ENCODE results near the gene PTP4A1. TPM values are rescaled to one million over a fixed set of nuclear protein-coding genes. Genes with fewer than 3 reads are reported as not detected.

PTP4A1 gene
- total and polyA plus RNA-seq, 2 experiments from 2014 or later: 24.9 to 133 TPM

- peaks cover 5% of the 10 kb centered on the region; the same call in 1 of the 2 replicates for H3K4me1 ChIP-seq (ENCODE audit: insufficient read depth)
- no peaks in the 10 kb centered on the region for H3K36me3 ChIP-seq (ENCODE audit: low read depth)
- no peaks in the 10 kb centered on the region for H3F3A ChIP-seq (ENCODE audit: insufficient read depth)
- no peaks in the 10 kb centered on the region for H4K20me1 ChIP-seq (ENCODE audit: insufficient read depth)
- no peaks in the 10 kb centered on the region for H3K9me2 ChIP-seq (ENCODE audit: insufficient read depth)
- WGBS, 2 experiments (ENCODE audit: low coverage in 1 of 2, low lambda C conversion rate in 2 of 2, missing lambda C conversion rate in 2 of 2): 31% methylated on average over 6 of the region's 6 CpGs
- in situ Hi-C loops (cut with MboI): no loop called here
- H3K9me3 ChIP-seq (ENCODE audit: low read depth): no peaks in the 10 kb centered on the region
- H3K79me2 ChIP-seq (ENCODE audit: insufficient read depth): no peaks in the 10 kb centered on the region
- H3K27me3 ChIP-seq (replicated peaks; ENCODE audit: insufficient read depth): no peaks in the 10 kb centered on the region
- TF ChIP-seq EZH2 (IDR thresholded peaks at IDR 0.05; ENCODE audit: insufficient read depth, poor library complexity, severe bottlenecking) (no peak), EZH2phosphoT487 (IDR thresholded peaks at IDR 0.05; ENCODE audit: insufficient read depth, low read depth) (no peak)
- DNase-seq: peak; percentile 56
- H2AFZ ChIP-seq: peak overlapping the region; percentile 95
- peak overlapping the region; percentile 39 for H3K9ac ChIP-seq
- no peak overlapping the region for H3K27ac ChIP-seq
- peak overlapping the region; percentile 77 for H3K4me3 ChIP-seq
- H3K4me2 ChIP-seq (ENCODE audit: unreplicated experiment): peak overlapping the region; percentile 95
These were observed 25.1 kb downstream of the PTP4A1 start for GRCh38 chr6:63597141-63598048.

GRCh38 chr6:63598049-63599036 is 26.1 kb downstream of the PTP4A1 start:
- peak; percentile 73 for DNase-seq
- no peaks in the 10 kb centered on the region for H3F3A ChIP-seq (ENCODE audit: insufficient read depth)
- H3K4me2 ChIP-seq (ENCODE audit: unreplicated experiment): peak overlapping the region; percentile 95
- H3K9me2 ChIP-seq (ENCODE audit: insufficient read depth): no peaks in the 10 kb centered on the region
- H2AFZ ChIP-seq: peak overlapping the region; percentile 95
- TF ChIP-seq EZH2 (IDR thresholded peaks at IDR 0.05; ENCODE audit: insufficient read depth, poor library complexity, severe bottlenecking) (no peak), EZH2phosphoT487 (IDR thresholded peaks at IDR 0.05; ENCODE audit: insufficient read depth, low read depth) (no peak)
- peak overlapping the region; percentile 77 for H3K4me3 ChIP-seq
- 1 to 3% methylated on average over 23 of the region's 23 CpGs for WGBS, 2 experiments (ENCODE audit: low coverage in 1 of 2, low lambda C conversion rate in 2 of 2, missing lambda C conversion rate in 2 of 2)
- H3K27ac ChIP-seq: no peak overlapping the region
- H3K4me1 ChIP-seq (ENCODE audit: insufficient read depth): peaks cover 5% of the 10 kb centered on the region; the same call in 1 of the 2 replicates
- in situ Hi-C loops (cut with MboI): no loop called here
- H3K36me3 ChIP-seq (ENCODE audit: low read depth): no peaks in the 10 kb centered on the region
- H4K20me1 ChIP-seq (ENCODE audit: insufficient read depth): no peaks in the 10 kb centered on the region
- H3K9ac ChIP-seq: peak overlapping the region; percentile 39
- no peaks in the 10 kb centered on the region for H3K27me3 ChIP-seq (replicated peaks; ENCODE audit: insufficient read depth)
- H3K9me3 ChIP-seq (ENCODE audit: low read depth): no peaks in the 10 kb centered on the region
- H3K79me2 ChIP-seq (ENCODE audit: insufficient read depth): no peaks in the 10 kb centered on the region

GRCh38 chr6:63599243-63599642 is 27.0 kb downstream of the PTP4A1 start:
- DNase-seq: no peak
- Histone ChIP-seq H3K4me1 (ENCODE audit: insufficient read depth) (peaks cover 5% of the 10 kb centered on the region; the same call in 1 of the 2 replicates), H3K27me3 (replicated peaks; ENCODE audit: insufficient read depth) (no peaks in the 10 kb centered on the region), H3K9me2 (ENCODE audit: insufficient read depth) (no peaks in the 10 kb centered on the region), H3K79me2 (ENCODE audit: insufficient read depth) (no peaks in the 10 kb centered on the region), H4K20me1 (ENCODE audit: insufficient read depth) (no peaks in the 10 kb centered on the region), H3K4me2 (ENCODE audit: unreplicated experiment) (no peak overlapping the region), H3K36me3 (ENCODE audit: low read depth) (no peaks in the 10 kb centered on the region), H3K27ac (no peak overlapping the region), H3K9me3 (ENCODE audit: low read depth) (no peaks in the 10 kb centered on the region), H2AFZ (peak overlapping the region; percentile 95), H3K9ac (no peak overlapping the region), H3F3A (ENCODE audit: insufficient read depth) (no peaks in the 10 kb centered on the region), H3K4me3 (no peak overlapping the region)
- WGBS, 2 experiments (ENCODE audit: low coverage in 1 of 2, low lambda C conversion rate in 2 of 2, missing lambda C conversion rate in 2 of 2): 78 to 81% methylated on average over 7 of the region's 7 CpGs
- in situ Hi-C loops (cut with MboI): no loop called here
- TF ChIP-seq EZH2phosphoT487 (IDR thresholded peaks at IDR 0.05; ENCODE audit: insufficient read depth, low read depth) (no peak), EZH2 (IDR thresholded peaks at IDR 0.05; ENCODE audit: insufficient read depth, poor library complexity, severe bottlenecking) (no peak)

- H3K4me2 ChIP-seq (ENCODE audit: unreplicated experiment): no peak overlapping the region
- H3F3A ChIP-seq (ENCODE audit: insufficient read depth): no peaks in the 10 kb centered on the region
- no peak overlapping the region for H3K4me3 ChIP-seq
- H2AFZ ChIP-seq: peak overlapping the region; percentile 95; the same call in 1 of the 2 replicates
- no peak overlapping the region for H3K9ac ChIP-seq
- H3K4me1 ChIP-seq (ENCODE audit: insufficient read depth): peaks cover 5% of the 10 kb centered on the region; the same call in 1 of the 2 replicates
- in situ Hi-C loops (cut with MboI): no loop called here
- H3K27me3 ChIP-seq (replicated peaks; ENCODE audit: insufficient read depth): no peaks in the 10 kb centered on the region
- WGBS, 2 experiments (ENCODE audit: low coverage in 1 of 2, low lambda C conversion rate in 2 of 2, missing lambda C conversion rate in 2 of 2): 79 to 82% methylated on average over 6 of the region's 6 CpGs
- no peaks in the 10 kb centered on the region for H3K9me3 ChIP-seq (ENCODE audit: low read depth)
- H3K79me2 ChIP-seq (ENCODE audit: insufficient read depth): no peaks in the 10 kb centered on the region
- no peaks in the 10 kb centered on the region for H4K20me1 ChIP-seq (ENCODE audit: insufficient read depth)
- H3K36me3 ChIP-seq (ENCODE audit: low read depth): no peaks in the 10 kb centered on the region
- DNase-seq: no peak
- H3K9me2 ChIP-seq (ENCODE audit: insufficient read depth): no peaks in the 10 kb centered on the region
- H3K27ac ChIP-seq: no peak overlapping the region
- TF ChIP-seq EZH2phosphoT487 (IDR thresholded peaks at IDR 0.05; ENCODE audit: insufficient read depth, low read depth): no peak
- TF ChIP-seq EZH2 (IDR thresholded peaks at IDR 0.05; ENCODE audit: insufficient read depth, poor library complexity, severe bottlenecking): no peak
These were observed 27.9 kb downstream of the PTP4A1 start for GRCh38 chr6:63600136-63600535.

Data from GM23248 (cell line).